HG03520 (cell line): ENCODE measurements around the gene PARP15.
"Not testable (repeated sequence)": the region's sequence is repeated elsewhere in the genome, so short reads cannot be mapped to it uniquely, and the experiment has no call there.

Source experiments
- ATAC-seq: cut with Tn5 transposase; IDR thresholded peaks from one replicate; pipeline ENCODE4 v1.9.1; 2021; ENCODE audit warnings: mild to moderate bottlenecking, moderate library complexity; ENCODE audit not compliant: unreplicated experiment

PARP15 gene

DNA sequence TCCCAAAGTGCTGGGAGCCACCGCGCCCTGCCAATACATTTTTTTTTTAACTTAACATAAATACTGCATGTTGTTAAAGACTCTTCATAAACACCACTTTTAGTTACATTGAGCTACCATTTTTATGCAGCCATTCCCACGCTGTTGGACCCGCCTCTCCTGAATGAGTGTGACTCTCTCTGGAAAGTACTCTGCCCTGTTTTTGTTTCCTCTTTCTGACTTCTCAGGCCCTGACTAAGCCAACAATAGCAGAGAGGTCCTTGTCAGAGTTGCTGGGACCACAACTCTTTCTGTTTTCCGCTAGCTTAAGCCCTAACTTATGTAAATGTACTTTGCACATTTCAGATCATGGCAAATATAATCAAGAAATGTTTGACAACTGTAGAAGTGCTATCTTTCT is 35.2 kb downstream of the PARP15 start:
- no peak for ATAC-seq

DNA sequence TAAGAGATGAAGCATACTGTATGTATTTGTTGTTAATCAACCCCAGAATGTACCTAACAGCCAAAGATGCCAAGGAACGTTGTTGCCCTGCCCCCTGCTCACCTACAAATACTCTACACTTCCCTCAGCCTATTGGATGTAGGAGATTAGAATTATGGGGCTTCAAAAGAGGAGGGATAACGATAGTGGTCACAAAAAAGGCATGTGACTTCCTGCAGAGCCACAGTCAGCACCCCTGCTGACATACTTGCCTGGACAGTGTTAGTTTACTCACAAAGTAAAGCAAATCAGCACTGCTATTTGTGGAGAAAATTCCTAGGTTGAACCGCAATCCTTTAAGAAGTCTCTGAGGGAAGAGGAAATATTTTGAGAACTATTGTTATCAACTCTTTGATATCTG is 37.9 kb downstream of the PARP15 start:
- ATAC-seq = no peak

DNA sequence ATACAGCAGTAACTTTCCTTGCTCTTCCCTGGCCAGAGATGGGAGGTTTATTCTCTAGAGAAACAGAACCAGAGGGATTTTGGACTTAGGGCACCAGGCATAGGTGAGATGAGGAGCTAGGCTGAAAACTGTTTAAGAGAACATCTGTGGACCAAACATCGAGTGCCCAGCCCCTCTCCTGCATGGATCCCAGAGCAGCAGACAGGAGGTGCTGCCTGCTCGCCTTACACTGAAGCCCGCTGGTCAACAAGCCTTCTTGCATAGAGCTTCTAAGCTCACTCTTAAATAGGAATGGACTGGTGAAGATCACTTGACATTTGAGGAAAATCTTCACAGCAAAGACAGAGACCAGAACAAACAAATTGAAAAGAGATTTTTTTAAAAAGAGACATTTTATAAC is 41.2 kb downstream of the PARP15 start:
- no peak for ATAC-seq

DNA sequence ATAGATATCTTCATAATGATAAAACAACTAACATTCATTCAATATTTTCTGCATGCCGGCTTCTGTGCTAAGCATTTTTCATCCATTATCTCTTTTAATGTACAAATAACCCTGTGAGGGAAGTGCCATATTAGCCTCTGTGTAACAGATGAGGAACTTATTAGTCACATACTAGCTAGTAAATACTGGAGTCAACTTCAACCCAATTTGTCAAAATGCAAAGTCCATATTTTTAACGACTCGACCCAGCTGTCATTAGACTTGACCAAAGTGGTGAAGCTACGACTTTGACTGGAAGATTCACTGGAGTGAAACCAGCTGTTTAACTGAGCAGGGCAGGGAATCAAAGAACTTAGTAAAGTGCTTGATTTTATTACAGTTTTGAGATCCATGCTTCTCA is 41.6 kb downstream of the PARP15 start:
- ATAC-seq = no peak

DNA sequence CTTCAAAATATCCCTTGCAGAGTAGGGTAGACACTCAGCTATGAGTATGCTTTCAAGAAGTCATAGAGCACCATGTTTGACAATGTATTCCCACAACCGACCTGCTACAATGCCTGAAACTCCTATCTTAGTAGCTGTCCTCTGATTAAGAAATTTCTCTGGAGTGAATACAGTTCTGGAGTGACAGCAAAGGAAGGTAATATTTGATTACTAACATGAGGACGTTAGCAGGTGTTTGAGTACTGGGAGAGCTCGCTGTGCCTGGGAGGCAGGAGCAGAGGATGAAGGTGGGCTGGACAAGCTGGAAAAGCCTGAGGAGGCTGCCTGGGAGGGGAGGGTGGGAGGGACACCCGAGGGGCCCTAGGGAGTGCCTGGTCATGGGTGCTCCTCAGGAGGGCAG is 42.9 kb downstream of the PARP15 start:
- no peak for ATAC-seq

DNA sequence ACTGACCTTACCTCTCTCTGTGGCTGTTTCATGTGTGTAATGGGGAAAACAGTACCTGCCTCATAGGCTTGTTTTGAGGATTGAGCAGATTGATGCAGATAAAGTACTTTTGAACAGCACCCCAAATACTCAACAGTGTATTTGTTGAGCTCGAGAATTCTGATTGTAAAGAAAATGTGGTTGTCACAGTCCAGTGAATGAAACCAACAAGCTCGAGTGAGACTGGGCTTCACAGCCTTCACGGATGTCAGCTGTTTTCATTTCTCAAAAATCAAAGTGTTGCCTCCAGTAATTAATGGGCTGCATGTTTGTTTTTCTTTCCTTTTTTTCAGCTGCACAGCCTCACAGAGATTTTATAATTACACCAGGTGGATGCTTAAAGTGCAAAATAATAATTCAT is 43.7 kb downstream of the PARP15 start:
- ATAC-seq = no peak

DNA sequence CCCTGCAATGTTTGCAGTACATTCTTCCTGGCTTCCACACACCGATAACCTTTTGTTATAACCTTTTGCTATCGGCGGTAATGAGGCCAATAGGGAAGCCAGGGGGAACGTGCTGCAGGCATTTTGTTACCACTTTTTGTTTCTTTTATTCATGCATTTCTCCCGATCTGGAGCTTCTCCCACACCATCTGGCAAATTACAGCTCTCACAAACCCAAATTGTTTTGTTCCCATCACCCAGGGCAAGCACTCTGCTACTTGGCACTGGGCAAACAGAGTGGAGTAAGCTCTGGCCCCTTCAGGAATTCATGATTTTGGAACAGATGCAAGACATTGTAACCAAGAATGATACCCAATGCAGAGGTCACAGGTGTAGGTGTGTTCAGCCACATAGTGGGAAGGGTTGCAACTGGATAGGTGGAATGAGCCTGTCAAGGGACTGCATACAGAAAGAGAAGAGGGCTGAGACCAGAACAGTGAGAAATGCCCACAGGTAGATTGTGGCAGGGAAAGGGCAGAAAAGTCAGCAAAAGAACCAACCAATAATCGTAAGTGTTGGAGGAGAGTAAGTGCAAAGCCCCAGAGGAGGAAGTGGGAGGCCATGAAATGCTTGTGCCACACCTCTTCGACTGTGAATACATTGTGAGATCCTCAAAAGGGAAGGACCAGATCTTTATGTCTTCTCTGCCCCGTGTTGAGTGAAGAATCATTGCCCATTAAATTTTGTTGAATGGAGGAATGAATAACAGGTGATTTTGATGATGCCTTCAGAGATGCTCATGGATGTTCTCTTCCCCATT is 45.8 kb downstream of the PARP15 start:
- ATAC-seq = no peak

DNA sequence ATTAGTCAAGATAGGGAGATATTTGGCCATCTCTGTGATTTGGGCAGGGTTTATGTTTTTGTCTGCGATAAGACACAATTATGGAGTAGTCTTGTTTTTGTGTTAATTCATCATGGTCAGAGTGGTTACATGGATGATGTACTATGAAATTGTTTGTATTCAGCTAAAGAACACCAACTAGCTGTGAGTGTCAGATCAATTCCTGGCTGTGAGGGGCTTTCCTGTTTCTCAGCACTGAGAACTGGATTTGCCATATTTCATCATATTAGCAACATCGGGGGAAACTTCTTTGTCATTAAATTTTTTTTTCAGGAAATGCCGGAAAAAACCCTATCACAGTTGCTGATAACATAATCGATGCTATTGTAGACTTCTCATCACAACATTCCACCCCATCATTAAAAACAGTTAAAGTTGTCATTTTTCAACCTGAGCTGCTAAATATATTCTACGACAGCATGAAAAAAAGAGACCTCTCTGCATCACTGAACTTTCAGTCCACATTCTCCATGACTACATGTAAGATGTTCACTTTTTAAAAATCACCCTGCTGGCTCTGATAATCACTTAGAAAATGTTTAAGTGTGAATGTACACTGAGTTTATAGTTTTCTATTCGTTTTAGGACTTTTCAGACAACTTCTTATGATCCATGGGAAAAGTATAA is 49.2 kb downstream of the PARP15 start:
- ATAC-seq = no peak

DNA sequence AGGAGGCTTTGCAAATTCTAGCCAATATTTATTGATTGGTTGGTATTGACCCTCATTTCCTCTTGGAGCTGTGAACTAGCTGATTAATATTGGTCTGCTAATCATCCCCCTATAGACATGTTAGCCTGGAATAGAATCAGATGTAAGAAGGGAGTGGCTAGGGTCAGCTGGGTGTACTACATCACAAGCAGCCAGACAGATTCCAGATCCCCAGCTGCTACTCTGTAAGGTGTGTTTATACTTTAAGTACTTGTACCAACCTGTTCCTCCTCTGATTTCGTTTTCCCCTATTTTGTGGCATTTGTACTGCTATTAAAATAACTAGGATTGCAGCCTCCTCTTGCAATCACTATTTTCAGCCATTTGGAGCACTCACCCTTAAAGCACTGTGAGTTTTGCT is 49.9 kb downstream of the PARP15 start:
- ATAC-seq = no peak

DNA sequence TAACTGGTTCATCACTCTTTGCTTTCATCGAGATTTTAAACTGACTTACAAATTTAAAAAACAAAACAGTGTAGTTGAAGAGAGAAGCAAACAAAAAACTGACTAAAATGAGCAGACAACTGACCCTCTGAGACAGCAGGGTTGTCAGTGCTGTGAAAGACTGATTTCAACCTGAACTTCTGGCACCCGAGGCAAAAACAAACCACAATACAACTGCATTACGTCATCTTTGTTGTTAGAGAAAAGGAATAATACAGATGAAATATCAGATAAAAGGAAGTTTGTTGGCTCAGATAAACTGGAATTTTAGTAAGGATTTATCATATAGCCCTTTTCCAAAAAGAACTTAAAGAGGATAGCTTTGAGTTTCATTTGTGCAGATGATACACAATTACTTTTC is 51.1 kb downstream of the PARP15 start:
- no peak for ATAC-seq

DNA sequence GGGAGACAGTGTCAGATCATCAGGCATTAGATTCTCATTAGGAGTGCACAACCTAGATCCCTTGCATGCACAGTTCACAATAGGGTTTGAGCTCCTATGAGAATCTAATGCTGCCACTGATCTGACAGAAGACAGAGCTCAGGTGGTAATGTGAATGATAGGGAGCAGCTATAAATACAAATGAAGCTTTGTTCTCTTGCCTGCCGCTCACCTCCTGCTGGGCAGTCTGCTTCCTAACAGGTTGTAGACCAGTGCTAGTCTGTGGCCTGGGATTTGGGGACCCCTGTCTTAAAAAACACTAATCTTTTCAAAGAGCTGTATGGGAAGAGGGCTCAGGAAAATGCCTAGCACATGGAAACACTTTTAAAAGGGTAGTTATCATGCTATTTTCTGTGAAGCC is 52.3 kb downstream of the PARP15 start:
- no peak for ATAC-seq

DNA sequence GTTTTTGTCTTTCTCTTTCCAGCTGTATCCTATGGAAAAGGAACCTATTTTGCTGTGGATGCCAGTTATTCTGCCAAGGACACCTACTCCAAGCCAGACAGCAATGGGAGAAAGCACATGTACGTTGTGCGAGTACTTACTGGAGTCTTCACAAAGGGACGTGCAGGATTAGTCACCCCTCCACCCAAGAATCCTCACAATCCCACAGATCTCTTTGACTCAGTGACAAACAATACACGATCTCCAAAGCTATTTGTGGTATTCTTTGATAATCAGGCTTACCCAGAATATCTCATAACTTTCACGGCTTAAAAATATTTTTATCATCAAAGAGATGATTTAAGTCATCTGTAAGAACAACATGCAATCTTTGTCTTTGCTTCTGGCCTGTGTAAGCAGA is 58.3 kb downstream of the PARP15 start:
- no peak for ATAC-seq

DNA sequence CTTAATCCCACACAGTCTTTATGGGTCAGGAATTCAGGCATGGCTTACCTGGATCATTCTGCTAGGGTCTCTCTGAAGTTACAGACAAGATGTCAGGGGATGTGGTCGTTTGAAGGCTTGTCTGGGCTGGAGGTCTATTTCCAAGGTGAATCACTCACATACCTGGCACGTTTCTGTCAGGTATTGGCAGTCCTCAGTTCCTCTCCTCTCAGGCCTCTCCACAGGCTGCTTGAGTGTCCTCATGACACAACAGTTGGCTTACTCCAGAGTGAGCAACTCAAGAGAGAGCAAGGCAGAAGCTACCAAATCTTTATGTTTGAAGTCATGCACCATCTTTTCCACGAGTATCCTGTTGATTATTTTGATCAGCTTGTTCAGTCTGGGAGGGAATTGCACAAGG is 59.2 kb downstream of the PARP15 start:
- no peak for ATAC-seq

DNA sequence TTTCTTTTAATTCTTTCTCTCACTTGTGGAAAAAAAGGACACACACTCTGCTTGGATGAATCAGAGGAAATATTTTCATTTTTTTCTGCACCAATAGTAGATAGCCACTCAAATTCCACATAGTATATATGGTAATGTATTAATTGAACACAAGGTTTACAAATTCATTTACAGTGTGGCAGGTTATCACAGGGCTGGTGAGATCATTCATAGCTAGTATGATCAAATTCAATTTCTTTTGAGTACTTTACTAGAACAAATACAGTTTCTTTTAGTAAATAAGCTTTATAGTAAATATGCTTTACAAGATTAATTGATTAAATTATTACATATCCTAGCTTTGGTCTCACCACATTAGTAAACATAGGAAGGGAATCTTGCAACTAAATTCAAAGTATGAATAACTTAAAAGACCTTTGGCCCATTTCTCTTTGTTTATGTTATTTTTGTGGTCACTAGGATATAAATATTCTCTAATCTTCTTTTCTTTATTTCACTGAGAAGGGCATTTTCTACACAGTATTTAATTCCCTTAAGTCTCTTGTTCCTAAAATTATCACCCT is 63.1 kb downstream of the PARP15 start:
- ATAC-seq = no peak

DNA sequence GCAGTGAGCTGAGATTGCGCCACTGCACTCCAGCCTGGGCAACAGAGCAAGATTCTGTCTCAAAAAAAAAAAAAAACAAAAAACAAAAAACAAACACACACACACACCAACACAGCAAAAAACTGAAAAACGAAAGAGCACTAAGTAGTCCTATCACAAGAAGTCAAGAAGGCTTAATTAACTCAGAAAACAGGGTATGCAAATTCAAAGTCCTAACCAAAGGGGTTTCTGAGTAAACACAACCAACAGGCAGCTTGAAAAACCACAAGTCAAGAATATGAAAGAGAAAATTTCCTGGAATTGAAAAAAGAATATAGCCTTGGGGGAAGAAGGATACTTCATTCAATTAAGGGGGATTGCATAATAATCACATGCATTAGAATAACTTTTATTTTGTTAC is 65.5 kb downstream of the PARP15 start:
- ATAC-seq = no peak

DNA sequence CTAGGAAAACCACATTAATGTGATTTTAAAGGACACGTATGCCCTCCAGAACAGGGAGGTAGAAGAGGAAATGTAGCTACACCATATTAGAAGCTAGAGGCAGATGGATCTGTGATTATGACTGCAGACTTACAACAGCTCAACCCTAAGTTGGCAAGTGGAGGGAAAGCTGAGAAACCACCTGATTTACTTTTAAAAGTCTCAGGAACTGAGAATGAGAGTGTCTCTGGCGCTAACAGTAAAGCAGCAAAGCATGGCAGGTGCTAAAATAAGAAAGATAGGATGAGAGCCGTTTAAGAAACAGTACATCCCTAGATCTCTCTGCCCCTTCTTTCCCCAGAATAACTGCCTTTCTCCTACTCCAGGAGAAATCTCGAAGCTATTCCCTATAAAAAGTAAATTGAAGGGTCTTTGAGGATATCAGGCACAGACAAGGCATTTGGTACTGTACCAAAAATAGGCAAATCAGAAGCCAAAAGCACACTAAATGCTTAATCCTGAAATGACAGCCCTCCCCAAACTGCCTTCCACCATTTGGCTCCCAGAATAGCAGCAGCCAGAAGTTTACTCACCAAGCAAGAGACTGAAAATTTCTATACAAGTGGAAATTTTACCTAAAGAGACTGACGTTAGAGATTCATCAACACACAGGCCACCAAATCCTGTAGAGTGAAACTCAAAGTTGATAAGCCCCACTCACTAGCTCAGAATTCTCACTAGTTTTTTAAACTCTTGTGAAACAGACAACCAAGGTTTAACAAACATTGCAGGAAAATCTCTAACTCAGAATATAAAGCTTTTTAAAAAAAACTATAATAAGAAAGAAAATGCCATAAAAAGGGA is 68.9 kb downstream of the PARP15 start:
- ATAC-seq = no peak

DNA sequence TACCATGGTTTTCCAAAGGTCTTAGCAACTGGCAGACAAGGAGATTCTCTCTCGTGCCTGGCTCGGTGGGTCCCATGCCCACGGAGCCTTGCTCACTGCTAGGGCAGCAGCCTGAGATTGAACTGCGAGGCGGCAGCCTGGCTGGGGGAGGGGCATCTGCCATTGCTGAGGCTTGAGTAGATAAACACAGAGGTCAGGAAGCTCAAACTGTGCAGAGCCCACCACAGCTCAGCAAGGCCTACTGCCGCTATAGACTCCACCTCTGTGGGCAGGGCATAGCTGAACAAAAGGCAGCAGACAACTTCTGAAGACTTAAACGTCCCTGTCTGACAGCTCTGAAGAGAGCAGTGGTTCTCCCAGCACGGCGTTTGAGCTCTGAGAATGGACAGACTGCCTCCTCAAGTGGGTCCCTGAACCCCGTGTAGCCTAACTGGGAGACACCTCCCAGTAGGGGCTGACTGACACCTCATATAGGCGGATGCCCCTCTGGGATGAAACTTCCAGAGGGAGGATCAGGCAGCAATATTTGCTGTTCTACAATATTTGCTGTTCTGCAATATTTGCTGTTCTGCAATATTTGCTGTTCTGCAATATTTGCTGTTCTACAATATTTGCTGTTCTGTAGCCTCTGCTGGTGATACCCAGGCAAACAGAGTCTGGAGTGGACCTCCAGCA is 73.9 kb downstream of the PARP15 start:
- ATAC-seq = not testable (repeated sequence)

DNA sequence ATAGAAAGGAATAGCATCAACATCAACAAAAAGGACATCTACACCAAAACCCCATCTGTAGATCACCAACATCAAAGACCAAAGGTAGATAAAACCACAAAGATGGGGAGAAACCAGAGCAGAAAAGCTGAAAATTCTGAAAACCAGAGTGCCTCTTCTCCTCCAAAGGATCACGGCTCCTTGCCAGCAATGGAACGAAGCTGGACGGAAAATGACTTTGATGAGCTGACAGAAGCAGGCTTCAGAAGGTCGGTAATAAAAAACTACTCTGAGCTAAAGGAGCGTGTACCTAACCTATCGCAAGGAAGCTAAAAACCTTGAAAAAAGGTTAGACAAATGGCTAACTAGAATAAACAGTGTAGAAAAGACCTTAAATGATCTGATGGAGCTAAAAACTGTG is 74.5 kb downstream of the PARP15 start:
- ATAC-seq = not testable (repeated sequence)

DNA sequence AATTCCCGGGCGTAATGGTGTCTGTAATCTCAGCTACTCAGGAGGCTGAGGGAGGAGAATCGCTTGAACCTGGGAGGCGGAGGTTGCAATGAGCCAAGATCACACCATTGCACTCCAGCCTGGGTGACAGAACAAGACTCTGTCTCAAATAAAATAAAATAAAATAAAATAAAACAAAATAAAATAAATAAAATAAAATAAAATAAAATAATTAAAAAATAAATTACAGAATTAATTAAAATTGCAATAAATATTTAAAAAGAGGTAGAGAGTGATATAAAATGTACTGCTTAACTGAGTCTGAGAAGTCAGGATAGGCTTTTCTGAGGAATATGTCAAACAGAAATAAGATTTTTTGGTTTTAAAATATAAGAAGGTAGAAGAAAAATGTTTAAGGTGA is 80.9 kb downstream of the PARP15 start:
- not testable (repeated sequence) for ATAC-seq

DNA sequence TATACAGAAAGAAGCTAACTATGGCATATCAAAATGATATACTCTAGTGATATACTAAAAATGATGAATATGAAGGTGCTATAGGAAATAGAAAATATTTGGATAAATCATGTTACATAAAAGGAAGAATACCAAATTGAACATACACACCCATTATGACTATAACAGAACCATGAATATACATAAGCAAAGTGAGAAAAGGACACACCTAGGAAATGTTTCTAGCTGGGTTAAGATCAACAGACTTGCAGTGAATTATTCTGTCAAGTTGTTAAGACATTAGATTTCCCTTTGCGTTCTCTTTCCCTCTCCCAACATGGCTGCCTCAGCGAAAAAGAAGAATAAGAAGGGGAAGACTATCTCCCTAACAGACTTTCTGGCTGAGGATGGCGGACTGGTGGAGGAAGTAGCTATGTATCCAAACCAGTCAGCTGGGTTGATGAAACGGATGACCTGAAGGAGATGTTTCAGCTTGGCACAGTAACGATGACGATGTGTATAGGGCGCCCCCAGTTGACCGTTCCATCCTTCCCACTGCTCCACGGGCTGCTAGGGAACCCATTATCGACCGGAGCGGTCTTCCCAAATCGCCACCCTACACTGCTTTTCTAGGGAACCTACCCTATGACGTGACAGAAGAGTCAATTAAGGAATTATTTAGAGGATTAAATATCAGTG is 83.0 kb downstream of the PARP15 start:
- ATAC-seq = no peak
